HG02973 (cell line): ENCODE measurements around the gene MEGF6.
"Not testable (repeated sequence)": the region's sequence is repeated elsewhere in the genome, so short reads cannot be mapped to it uniquely, and the experiment has no call there.

Experiments
- ATAC-seq: cut with Tn5 transposase; IDR thresholded peaks from one replicate; pipeline ENCODE4 v1.9.1; 2021; ENCODE audit warnings: moderate library complexity; ENCODE audit not compliant: unreplicated experiment

Gene MEGF6

GRCh38 chr1:3596663-3597598 lies 14.4 kb downstream of the MEGF6 start:
- ATAC-seq: no peak

- ATAC-seq: no peak
Observed at GRCh38 chr1:3595949-3596348, 15.4 kb downstream of the MEGF6 start.

- ATAC-seq: no peak
Observed at GRCh38 chr1:3594706-3595377, 16.5 kb downstream of the MEGF6 start.

- no peak for ATAC-seq
Observed at GRCh38 chr1:3593745-3594144, 17.6 kb downstream of the MEGF6 start.

GRCh38 chr1:3593334-3593733 lies 18.0 kb downstream of the MEGF6 start:
- ATAC-seq: no peak

GRCh38 chr1:3590951-3591865 lies 20.1 kb downstream of the MEGF6 start:
- ATAC-seq: no peak

GRCh38 chr1:3590139-3590763 lies 21.1 kb downstream of the MEGF6 start:
- ATAC-seq: no peak

GRCh38 chr1:3588395-3588794 lies 22.9 kb downstream of the MEGF6 start:
- ATAC-seq: no peak

GRCh38 chr1:3586986-3587759 lies 24.1 kb downstream of the MEGF6 start:
- no peak for ATAC-seq

GRCh38 chr1:3585940-3586568 lies 25.3 kb downstream of the MEGF6 start:
- no peak for ATAC-seq

- ATAC-seq: not testable (repeated sequence)
Observed at GRCh38 chr1:3585353-3585868, 25.9 kb downstream of the MEGF6 start.

GRCh38 chr1:3584915-3585314 lies 26.4 kb downstream of the MEGF6 start:
- ATAC-seq: no peak

GRCh38 chr1:3583751-3584150 lies 27.6 kb downstream of the MEGF6 start:
- ATAC-seq: not testable (repeated sequence)

GRCh38 chr1:3581296-3582036 lies 29.8 kb downstream of the MEGF6 start:
- no peak for ATAC-seq

- no peak for ATAC-seq
Observed at GRCh38 chr1:3580231-3580630, 31.1 kb downstream of the MEGF6 start.

- no peak for ATAC-seq
Observed at GRCh38 chr1:3579626-3580025, 31.7 kb downstream of the MEGF6 start.

GRCh38 chr1:3578906-3579305 lies 32.4 kb downstream of the MEGF6 start:
- no peak for ATAC-seq

GRCh38 chr1:3578433-3578805 lies 32.9 kb downstream of the MEGF6 start:
- ATAC-seq: no peak
